NCI-H1092 treated with DMSO at 0.1 percent for 48 hours (cell line): ENCODE results near the gene CRAMP1.
"Not testable (repeated sequence)": the region's sequence is repeated elsewhere in the genome, so short reads cannot be mapped to it uniquely, and the experiment has no call there.

Experiments
- DNase-seq: peaks from one replicate; lab custom pipeline; 2025; lab: John Stamatoyannopoulos, UW

The CRAMP1 gene

GRCh38 chr16:1713331-1713730 is 101.2 kb downstream of the CRAMP1 start:
- no peak for DNase-seq

GRCh38 chr16:1713933-1714332 is 101.8 kb downstream of the CRAMP1 start:
- DNase-seq, result no peak

- DNase-seq, result no peak
Observed at GRCh38 chr16:1715220-1715619, 103.1 kb downstream of the CRAMP1 start.

GRCh38 chr16:1718236-1718635 is 106.1 kb downstream of the CRAMP1 start:
- not testable (repeated sequence) for DNase-seq

- DNase-seq, result peak; percentile 44
Observed at GRCh38 chr16:1719559-1720229, 107.5 kb downstream of the CRAMP1 start.

- DNase-seq, result no peak
Observed at GRCh38 chr16:1721372-1721771, 109.2 kb downstream of the CRAMP1 start.

GRCh38 chr16:1723450-1724147 is 111.4 kb downstream of the CRAMP1 start:
- DNase-seq, result peak; percentile 16

GRCh38 chr16:1724491-1724890 is 112.3 kb downstream of the CRAMP1 start:
- DNase-seq, result no peak

- no peak for DNase-seq
Observed at GRCh38 chr16:1726661-1727502, 114.7 kb downstream of the CRAMP1 start.
